Stimulated activated CD4-positive, alpha-beta T cell treated with anti-CD3 and anti-CD28 coated beads, Interleukin-15, amount 100 ng/mL, for 24 hours (primary cell): ENCODE results near the gene EHMT1.
A peak's percentile ranks its signal among the peaks of the same experiment; 100 is the strongest.
"Not testable (repeated sequence)": the region's sequence is repeated elsewhere in the genome, so short reads cannot be mapped to it uniquely, and the experiment has no call there.

ENCODE experiments used
- DNase-seq: peaks from one replicate; pipeline ENCODE4 v3.0.0-alpha.2; 2020

The EHMT1 gene

GRCh38 chr9:137791947-137792346 is 173.1 kb downstream of the EHMT1 start:
- no peak for DNase-seq

GRCh38 chr9:137793196-137793841 is 174.5 kb downstream of the EHMT1 start:
- no peak for DNase-seq

GRCh38 chr9:137795156-137795666 is 176.4 kb downstream of the EHMT1 start:
- no peak for DNase-seq

GRCh38 chr9:137797206-137798120 is 178.7 kb downstream of the EHMT1 start:
- DNase-seq = no peak

GRCh38 chr9:137798142-137798541 is 179.3 kb downstream of the EHMT1 start:
- no peak for DNase-seq

GRCh38 chr9:137798901-137799629 is 180.3 kb downstream of the EHMT1 start:
- no peak for DNase-seq

- DNase-seq = no peak
These were observed 180.8 kb downstream of the EHMT1 start for GRCh38 chr9:137799630-137799983.

GRCh38 chr9:137800196-137801022 is 181.6 kb downstream of the EHMT1 start:
- DNase-seq = no peak

- DNase-seq = no peak
These were observed 182.2 kb downstream of the EHMT1 start for GRCh38 chr9:137801023-137801319.

GRCh38 chr9:137802021-137802420 is 183.2 kb downstream of the EHMT1 start:
- no peak for DNase-seq

- DNase-seq = no peak
These were observed 183.9 kb downstream of the EHMT1 start for GRCh38 chr9:137802521-137803243.

- peak; percentile 29 for DNase-seq
These were observed 186.3 kb downstream of the EHMT1 start for GRCh38 chr9:137804908-137805630.

GRCh38 chr9:137807721-137808703 is 189.2 kb downstream of the EHMT1 start:
- DNase-seq = no peak

GRCh38 chr9:137809040-137809576 is 190.3 kb downstream of the EHMT1 start:
- no peak for DNase-seq

GRCh38 chr9:137809726-137810450 is 191.1 kb downstream of the EHMT1 start:
- not testable (repeated sequence) for DNase-seq

- DNase-seq = no peak
These were observed 192.6 kb downstream of the EHMT1 start for GRCh38 chr9:137811283-137811870.

GRCh38 chr9:137812356-137813023 is 193.7 kb downstream of the EHMT1 start:
- no peak for DNase-seq

GRCh38 chr9:137813167-137813566 is 194.4 kb downstream of the EHMT1 start:
- no peak for DNase-seq
